Testis (tissue), 3 donors: Measurements from ENCODE around the gene DSP. TPM values are rescaled to one million over a fixed set of nuclear protein-coding genes. Genes with fewer than 3 reads are reported as not detected.

Source experiments
- DNase-seq: peaks from one replicate; pipeline ENCODE4 v3.0.0-alpha.2; 2019
- H3K27ac ChIP-seq, 2 donors: fragments of 200-600 bp; sonication (generic); one replicate each; pipeline ENCODE4 v1.5.1; 2019
- H3K27me3 ChIP-seq: fragments of 200-600 bp; sonication (generic); one replicate; pipeline ENCODE4 v1.5.1; 2019
- H3K36me3 ChIP-seq: fragments of 200-600 bp; sonication (generic); one replicate; pipeline ENCODE4 v1.5.1; 2017; ENCODE audit warnings: low read depth; ENCODE audit errors: missing control alignments
- H3K4me1 ChIP-seq: fragments of 200-600 bp; sonication (generic); one replicate; pipeline ENCODE4 v1.5.1; 2019
- H3K4me3 ChIP-seq, 2 donors: fragments of 200-600 bp; sonication (generic); one replicate each; pipeline ENCODE4 v1.5.1; 2017 to 2019
- H3K9me3 ChIP-seq: fragments of 200-600 bp; sonication (generic); one replicate; pipeline ENCODE4 v1.5.1; 2017
- POLR2A ChIP-seq: fragments of 450-650 bp; IDR thresholded peaks from one replicate; pipeline ENCODE4 v1.6.1; 2017; ENCODE audit warnings: antibody characterized with exemption, mild to moderate bottlenecking, moderate library complexity
- WGBS, 2 donors: methylation state at CpG; one replicate each; pipeline ENCODE4 v1.1.5; 2018; 5-methylcytosine and 5-hydroxymethylcytosine counted together
- intact Hi-C: fragments of 100-400 bp; cut with DNase I; formaldehyde crosslinking; loops from one replicate; pipeline ENCODE4 v1.15.1; 2023; ENCODE audit warnings: low total_unique reads
- polyA plus RNA-seq: library from polyadenylated mRNA; stranded (reverse); fragments of 350-450 nt; fragmentation: Illumina TruSeq; extraction: RNeasy Lipid Tissue Mini Kit (QIAGEN cat#74804); gene quantifications from one replicate; pipeline ENCODE4 v1.2.3, GENCODE V29; 2014; ENCODE audit warnings: low read depth, low replicate concordance; ENCODE audit not compliant: insufficient read depth
- total RNA-seq, 2 donors: library from RNA; depleted of rRNA; stranded (reverse); fragments of >200 nt; gene quantifications; one replicate each; pipeline ENCODE4 v1.2.3, GENCODE V29; 2016
- TF ChIP-seq, protein P1 (sequence below), 3 experiments: fragments of 450-650 bp in 2 of 3; fragments of 200-600 bp in 1 of 3; sonication (generic) in 1 of 3; IDR thresholded peaks; one replicate each; pipeline ENCODE4 v1.5.1; 2016 to 2019; ENCODE audit warnings: antibody characterized with exemption in 3 of 3, mild to moderate bottlenecking in 2 of 3, moderate library complexity in 1 of 3

DSP gene
- total and polyA plus RNA-seq, 3 donors from 2014 or later: 3.6 to 4.5 (median 4.1) TPM

- intact Hi-C loops: no loop called here
- Histone ChIP-seq H3K9me3 (no peaks in the 10 kb centered on the region), H3K4me1 (no peaks in the 10 kb centered on the region), H3K27ac (no peak overlapping the region), H3K4me3 (no peak overlapping the region), H3K27me3 (no peaks in the 10 kb centered on the region), H3K36me3 (no peaks in the 10 kb centered on the region)
- TF ChIP-seq POLR2A: no peak
- TF ChIP-seq, protein P1, sequence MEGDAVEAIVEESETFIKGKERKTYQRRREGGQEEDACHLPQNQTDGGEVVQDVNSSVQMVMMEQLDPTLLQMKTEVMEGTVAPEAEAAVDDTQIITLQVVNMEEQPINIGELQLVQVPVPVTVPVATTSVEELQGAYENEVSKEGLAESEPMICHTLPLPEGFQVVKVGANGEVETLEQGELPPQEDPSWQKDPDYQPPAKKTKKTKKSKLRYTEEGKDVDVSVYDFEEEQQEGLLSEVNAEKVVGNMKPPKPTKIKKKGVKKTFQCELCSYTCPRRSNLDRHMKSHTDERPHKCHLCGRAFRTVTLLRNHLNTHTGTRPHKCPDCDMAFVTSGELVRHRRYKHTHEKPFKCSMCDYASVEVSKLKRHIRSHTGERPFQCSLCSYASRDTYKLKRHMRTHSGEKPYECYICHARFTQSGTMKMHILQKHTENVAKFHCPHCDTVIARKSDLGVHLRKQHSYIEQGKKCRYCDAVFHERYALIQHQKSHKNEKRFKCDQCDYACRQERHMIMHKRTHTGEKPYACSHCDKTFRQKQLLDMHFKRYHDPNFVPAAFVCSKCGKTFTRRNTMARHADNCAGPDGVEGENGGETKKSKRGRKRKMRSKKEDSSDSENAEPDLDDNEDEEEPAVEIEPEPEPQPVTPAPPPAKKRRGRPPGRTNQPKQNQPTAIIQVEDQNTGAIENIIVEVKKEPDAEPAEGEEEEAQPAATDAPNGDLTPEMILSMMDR (IDR thresholded peaks at IDR 0.05): no peak
- 77 to 88% methylated on average over 11 of the region's 11 CpGs for WGBS, 2 donors
- DNase-seq: no peak
These were observed 87.4 kb downstream of the DSP start for GRCh38 chr6:7628909-7629308.

DNA sequence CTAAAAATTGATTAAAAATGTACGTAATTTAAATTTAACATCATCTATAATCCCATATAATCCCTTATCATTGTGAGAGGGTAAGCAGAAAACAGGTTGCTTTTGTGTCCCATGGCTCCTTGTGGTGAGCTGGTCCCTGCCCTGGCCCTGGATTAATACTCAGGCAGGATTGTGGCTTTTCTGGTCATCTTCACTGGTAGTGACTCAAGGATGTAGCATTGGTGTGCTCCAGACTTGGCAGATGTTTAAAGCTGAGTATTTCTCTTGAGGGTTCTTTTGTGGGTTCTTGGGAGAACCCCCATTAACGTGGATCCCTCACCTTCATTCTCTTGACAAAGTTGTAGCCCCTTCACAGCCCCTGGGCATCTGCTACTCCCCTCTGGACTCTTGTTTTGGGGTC is 87.8 kb downstream of the DSP start:
- Histone ChIP-seq H3K27ac (no peak overlapping the region), H3K9me3 (no peaks in the 10 kb centered on the region), H3K27me3 (no peaks in the 10 kb centered on the region), H3K4me1 (no peaks in the 10 kb centered on the region), H3K36me3 (no peaks in the 10 kb centered on the region), H3K4me3 (no peak overlapping the region)
- 52 to 54% methylated on average over 2 of the region's 2 CpGs for WGBS, 2 donors
- intact Hi-C loops: no loop called here
- DNase-seq: no peak
- TF ChIP-seq, protein P1 (IDR thresholded peaks at IDR 0.05): no peak
- no peak for TF ChIP-seq POLR2A

GRCh38 chr6:7630792-7631191 is 89.3 kb downstream of the DSP start:
- 90 to 93% methylated on average over 5 of the region's 5 CpGs for WGBS, 2 donors
- no peak for DNase-seq
- no peaks in the 10 kb centered on the region for H3K27me3 ChIP-seq
- no peaks in the 10 kb centered on the region for H3K4me1 ChIP-seq
- TF ChIP-seq POLR2A: no peak
- TF ChIP-seq, protein P1 (IDR thresholded peaks at IDR 0.05): no peak
- no peak overlapping the region for H3K27ac ChIP-seq
- H3K4me3 ChIP-seq: no peak overlapping the region
- H3K36me3 ChIP-seq: no peaks in the 10 kb centered on the region
- intact Hi-C loops: no loop called here
- no peaks in the 10 kb centered on the region for H3K9me3 ChIP-seq

- H3K27ac ChIP-seq: no peak overlapping the region
- intact Hi-C loops: no loop called here
- no peak for TF ChIP-seq POLR2A
- TF ChIP-seq, protein P1 (IDR thresholded peaks at IDR 0.05): no peak
- no peak for DNase-seq
- H3K36me3 ChIP-seq: no peaks in the 10 kb centered on the region
- 28 to 40% methylated on average over 5 of the region's 5 CpGs for WGBS, 2 donors
- H3K4me3 ChIP-seq: no peak overlapping the region
- no peaks in the 10 kb centered on the region for H3K4me1 ChIP-seq
- no peaks in the 10 kb centered on the region for H3K27me3 ChIP-seq
- no peaks in the 10 kb centered on the region for H3K9me3 ChIP-seq
These were observed 90.0 kb downstream of the DSP start for GRCh38 chr6:7631466-7631865.

DNA sequence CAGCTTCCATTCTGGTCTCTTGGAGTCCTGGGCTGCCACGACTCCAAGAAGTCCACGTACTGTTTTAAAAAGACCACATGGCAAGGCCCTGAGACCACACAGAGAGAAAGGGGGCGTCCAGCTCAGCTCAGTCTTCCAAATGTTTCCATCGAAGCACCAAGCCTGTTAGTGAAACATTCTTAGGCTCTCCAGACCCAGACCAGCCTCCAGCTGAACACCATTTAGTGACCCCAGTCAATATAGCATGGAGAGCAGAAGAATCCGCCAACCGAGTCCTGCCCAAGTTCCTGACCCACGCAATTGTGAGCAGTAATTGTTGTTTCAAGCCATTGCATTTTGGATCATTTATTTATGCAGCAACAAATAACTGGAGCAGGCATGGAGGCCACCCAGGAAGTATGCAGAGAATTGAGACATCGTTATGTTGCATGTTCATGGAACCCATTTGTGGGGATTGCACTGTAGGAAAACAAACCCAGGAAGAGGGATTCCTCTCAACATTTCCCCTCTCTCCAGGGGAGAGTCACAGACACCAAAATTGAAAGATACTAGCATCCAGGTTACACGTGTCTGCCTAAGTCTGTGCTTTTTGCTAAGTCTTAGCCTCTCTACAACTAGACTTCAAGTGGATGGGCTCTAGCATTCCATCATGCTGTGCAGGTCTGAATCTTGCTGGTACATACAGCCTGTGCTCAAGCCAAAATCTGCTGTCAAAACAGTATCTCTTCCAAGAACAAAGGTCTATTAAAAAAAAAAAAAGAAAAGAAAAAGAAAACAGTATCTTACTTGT is 91.2 kb downstream of the DSP start:
- H3K4me1 ChIP-seq: no peaks in the 10 kb centered on the region
- no peaks in the 10 kb centered on the region for H3K9me3 ChIP-seq
- no peak for DNase-seq
- WGBS, 2 donors: 61 to 68% methylated on average over 9 of the region's 9 CpGs
- TF ChIP-seq, protein P1 (IDR thresholded peaks at IDR 0.05): no peak
- no peak for TF ChIP-seq POLR2A
- H3K27ac ChIP-seq: no peak overlapping the region
- H3K4me3 ChIP-seq: no peak overlapping the region
- no peaks in the 10 kb centered on the region for H3K36me3 ChIP-seq
- H3K27me3 ChIP-seq: no peaks in the 10 kb centered on the region
- intact Hi-C loops: no loop called here
